HUDEP-2 (cell line): ENCODE measurements around the gene SAMSN1.

ENCODE experiments used
- DNase-seq, 76 experiments: peaks; one replicate each; lab custom pipeline; 2025; ENCODE audit not compliant: unreplicated experiment in 76 of 76; lab: John Stamatoyannopoulos, UW

The SAMSN1 gene

DNA sequence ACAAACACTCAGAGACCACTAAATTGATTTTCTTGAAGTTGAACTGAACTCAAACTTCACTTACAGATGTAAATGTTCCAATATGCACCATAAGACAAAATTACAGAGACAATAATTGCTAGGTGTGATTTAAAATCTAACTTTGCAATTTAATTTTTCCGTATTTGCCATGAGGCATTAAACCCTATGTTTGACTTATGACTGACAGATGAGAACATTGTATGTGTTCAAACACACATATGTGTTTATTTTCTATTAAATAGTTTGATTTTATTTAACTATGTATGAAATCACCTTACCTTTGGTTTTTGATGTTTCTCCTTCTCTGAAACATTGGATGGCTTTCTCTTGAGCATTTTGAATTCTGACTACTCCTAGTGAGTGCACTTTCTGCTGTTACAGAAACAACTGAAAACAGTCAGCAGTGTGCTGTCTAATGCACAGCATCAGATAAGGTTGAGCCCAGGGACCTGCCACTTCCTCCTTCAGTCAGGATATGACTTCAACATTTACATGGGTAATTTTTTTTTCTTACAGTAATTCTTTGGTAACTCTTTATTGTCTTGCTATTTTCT is at the start of gene SAMSN1:
Gene SAMSN1, minus strand, starts transcription at position 410 of the 575 bp plus-strand sequence. Its CDS starts 54 bp downstream, at position 356.
- peak in 70 of 76 experiments; percentile 7 to 87 (median 60) for DNase-seq

DNA sequence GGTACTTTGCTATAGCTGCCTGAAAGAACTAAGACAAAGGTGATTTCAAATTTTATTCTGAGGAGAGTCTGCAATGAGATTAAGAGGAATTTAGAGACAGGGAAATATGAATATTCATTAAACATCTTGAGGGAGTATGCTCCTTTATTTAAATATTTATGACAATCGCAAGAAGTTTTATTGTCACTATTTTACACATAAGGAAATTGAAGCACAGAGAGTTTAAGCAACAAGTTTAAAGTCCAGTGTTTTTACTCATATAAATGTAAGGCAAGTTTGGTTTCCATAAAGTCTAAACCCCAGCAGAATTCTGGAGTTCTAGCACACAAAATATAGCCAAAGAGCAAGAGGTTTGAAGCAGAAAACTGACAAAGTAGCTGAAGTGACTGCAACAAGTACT is 49.3 kb upstream of the SAMSN1 start:
- no peak for DNase-seq

DNA sequence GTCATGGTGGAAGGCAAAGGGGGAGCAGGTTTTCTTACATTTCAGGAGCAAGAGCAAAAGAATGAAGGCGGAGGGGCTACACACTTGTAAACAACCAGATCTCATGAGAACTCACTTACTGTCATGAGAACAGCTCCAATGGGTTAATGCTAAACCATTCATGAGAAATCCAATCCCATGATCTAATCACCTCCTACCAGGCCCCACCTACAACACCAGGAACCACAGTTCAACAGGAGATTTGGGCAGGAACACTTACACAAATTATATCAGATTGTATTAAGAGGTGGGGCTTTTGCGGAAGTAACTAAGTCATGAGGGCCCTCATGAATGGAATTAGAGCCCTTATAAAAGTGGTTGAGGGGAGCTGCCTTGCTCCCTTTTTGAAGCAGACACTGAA is 48.9 kb upstream of the SAMSN1 start:
- no peak for DNase-seq

DNA sequence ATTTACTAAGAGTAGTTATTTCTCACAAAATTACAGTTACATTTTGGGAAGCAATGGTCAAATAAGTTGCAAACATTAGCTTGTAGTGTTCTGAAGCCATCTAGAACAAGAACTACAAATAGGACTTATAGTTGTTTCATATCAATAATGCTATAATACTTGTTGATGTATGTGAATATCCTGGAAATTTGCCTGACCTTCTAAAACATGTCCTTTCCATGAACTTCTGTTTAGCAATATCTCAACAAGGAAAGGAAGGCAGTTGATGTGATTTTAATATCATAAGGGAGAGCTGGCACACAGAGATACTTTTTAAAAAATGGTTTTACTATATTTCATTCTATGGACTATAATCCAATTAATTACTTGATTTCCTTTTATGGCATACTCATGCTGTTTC is 47.1 kb upstream of the SAMSN1 start:
- DNase-seq: no peak

DNA sequence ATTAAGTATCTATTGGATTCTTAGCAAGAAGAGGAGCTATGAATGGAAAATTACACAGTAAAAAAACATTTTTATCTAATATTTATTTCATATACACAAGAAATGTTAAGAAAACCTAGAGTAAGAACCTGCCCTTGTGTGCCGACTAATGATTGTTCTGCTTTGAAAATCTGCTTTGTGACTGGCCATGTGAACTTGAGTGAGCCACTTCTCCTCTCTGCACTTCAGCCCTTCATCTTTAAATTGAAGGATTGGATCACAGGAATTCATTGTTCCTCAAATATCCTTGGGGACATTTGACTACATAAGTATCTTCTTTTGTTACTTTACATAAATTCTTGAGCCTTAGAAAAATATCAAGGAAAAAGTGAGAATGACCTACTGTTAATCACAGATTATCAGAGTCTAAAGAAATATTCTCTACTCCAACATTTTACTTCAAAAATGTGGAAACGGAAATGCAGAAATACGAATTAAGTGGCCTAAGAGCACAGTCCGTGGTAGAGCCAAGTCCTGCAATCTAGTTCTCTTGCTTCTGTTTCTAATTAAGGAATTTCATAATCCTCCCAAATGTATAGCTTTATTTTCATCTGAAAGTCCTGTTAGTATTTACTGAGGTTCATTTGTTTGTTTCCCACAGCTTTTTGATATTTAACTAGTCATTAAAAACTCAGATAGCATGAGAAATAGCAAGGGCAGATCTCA is 46.3 kb upstream of the SAMSN1 start:
- DNase-seq: no peak

DNA sequence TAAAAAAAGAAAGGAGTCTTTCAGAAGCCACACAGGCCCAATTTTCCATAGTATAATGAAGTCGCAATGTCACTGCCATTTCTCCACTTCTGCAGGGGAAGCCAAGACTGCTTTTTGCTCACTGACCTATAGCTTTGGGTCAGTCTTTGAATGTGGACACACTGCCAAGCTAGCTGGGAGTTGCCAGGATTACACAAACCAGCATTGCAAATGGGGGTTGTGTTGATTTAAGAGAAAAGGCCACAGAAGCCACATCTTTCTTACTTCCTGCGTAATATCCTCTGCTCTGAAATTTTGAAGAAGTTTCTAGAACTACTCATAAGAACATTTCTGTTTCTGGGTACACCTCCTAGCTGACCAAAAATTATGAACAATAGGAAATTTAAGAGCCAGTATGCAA is 45.8 kb upstream of the SAMSN1 start:
- DNase-seq: no peak

DNA sequence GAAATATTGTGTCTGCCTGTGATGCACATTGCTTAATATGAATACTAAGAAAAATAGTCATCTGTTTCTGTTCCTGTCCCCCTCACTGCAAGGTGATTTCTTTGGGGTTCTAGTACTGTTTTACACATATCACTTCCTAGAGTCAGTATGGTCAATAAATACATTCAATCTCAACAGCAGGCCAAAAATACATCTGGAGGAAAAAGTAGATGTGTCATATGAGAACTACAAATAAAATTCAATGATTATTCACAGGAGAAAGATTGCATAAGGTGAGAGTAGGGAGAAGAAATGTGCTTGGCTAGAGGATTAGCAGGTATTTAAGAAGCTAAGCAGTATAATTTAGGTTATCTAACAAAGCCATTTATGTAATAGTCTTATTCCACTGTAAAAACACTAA is 45.3 kb upstream of the SAMSN1 start:
- no peak for DNase-seq

DNA sequence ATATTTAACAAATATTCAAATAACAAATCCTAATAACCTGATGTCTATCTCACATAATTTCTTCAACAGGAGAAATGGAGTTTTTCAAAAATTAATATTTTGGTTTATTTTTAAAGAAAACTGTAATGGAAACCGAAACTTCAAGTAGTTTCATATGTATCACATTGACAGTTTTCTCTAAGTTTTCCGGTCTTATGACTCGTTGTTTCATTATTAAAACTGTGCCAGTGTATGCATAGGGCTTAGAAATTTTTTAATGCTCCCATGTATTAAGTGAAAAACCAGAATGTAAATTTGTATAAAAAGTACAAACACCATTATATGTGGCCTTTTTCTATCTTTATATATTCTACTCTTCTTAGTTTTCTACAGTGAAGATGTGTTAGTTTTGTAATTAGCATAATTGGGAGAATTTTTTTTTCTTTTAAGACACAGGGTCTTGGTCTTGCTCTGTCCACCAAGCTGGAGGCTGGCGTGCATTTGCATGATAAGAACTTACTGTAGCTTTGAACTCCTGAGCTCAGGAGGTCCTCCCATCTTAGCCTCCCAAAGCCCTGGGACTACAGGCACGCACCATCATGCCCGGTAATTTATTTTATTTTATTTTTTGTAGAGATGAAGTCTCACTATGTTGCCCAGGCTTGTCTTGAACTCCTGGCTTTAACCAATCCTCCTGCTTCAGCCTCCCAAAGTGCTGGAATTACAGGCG is 43.9 kb upstream of the SAMSN1 start:
- no peak for DNase-seq

DNA sequence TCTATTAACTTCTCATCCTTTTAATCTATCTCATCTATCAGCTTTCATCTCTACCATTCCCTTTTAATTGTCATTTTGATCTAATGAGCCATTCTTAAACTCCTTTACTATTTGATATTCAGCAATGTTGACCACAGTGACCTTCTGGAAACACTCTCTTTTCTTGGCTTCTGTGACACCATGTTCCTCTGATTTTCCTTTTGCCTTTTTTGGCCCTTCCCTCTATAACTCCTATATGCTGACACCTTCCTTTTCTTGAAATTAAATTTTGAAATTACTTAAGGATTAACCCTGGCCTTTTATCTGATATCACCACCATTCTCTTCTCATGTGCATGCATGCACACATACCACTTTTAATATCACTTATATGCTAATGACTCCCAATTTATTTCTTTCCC is 41.2 kb upstream of the SAMSN1 start:
- DNase-seq: no peak

DNA sequence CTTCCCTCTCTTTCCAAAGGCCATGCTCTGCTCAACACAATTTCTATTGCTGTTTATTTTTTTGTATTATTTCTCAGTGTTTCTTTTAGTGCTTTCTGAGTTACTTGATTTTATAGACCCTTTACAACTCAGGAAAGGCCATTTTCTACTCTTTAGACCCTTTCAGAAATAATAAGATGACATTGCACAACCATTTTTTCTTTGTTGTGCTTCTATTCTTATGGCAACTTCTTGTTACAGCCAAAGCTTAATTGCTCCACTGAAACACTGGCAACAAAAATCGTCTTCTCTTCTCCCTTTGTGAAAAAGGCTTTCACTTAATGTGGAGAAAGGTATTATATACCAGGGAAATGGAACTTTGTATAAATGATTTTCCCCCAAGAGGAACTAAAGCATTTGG is 39.0 kb upstream of the SAMSN1 start:
- DNase-seq: peak in 1 of 76 experiments; percentile 18

DNA sequence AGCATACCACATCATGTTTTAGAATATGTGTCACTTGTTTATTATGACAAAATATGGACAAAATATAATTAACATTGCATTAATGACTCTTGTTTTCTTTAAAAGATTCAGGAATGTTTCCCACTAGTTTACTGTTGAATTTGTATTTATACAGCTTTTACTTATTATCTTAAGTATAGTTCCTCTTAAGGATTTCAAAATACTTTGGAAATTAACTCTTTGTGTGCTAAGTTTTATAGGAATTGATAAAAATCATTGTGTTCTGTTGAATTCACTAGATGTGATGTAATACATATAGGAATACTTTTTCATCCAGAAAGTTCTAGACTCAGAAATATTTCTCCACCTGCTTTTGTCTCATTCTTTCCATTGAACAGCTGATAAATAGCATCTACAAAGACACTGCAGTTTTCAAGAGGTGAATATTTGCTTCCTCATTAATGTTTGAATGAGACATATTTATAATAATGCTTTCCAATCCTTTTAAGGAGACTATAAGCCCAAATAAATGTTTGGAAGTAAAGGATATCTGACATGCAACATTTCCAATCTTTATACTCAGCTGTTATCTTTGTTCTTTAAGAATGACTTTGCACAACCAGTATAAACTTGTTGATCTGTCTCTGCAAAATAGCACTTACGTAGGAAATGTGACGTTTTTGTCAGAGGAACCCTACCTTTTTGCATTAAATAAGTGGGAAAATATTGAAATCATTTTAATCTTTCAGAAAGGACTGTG is 38.4 kb upstream of the SAMSN1 start:
- DNase-seq: peak in 7 of 76 experiments; percentile 19 to 52 (median 42)

DNA sequence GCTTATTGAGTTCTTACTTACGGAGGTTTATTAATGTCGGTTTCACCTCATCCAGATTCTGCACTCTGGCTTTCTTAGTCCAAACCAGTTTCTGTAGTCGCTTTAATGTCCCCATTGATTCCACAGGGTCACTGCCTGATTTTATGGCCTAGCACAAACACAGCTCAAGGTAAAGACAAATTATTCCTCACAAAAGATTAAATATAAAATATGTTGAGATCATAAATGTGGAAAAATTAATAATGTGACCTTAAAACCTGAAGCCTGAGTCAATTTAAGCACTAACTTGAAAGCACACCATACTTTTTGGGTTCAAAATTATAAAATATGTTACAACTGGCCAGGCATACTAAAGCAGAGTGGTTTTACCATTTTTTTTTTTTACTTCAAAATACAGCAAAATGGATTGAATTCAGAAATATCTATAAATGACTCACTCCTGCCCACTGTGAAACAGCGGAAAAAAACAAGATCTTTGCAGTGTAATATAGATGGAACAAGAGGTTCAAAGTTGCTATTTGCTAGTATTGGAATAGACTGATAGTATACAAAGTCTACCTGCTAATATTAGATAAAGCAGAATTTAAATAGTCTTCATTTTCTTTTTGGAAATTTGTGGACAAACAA is 37.6 kb upstream of the SAMSN1 start:
- peak in 8 of 76 experiments; percentile 12 to 50 (median 29) for DNase-seq

DNA sequence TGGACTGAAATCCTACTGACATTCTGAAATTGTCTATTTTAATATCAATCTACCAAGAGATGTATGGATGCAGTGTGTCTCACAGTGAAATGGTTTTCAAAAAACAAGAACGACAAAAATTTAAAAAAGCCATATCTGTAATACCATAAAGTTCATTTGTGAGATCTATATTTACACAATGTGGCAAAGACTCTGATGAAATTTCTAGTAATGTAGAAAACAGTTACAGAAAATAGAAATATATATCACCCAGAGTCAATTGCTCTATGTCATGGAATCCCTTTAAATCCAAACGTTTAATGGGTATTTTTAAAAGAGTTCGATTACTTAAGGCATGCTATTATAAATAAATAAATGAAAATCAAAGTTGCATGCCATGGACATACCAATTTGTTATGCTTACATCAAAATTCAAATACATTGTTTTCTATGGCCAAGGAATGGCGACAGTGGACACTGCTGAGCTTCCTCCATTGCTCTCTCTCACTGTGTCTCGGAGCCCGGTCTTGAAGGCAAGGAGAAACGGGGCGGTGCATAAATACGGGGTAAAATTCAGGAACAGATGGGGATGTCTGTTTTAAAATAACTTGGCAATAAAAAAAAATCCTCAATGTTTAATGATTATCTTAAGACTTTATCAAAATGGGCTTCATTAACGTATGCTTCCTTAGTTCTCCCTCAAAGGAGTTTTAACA is 37.0 kb upstream of the SAMSN1 start:
- no peak for DNase-seq

DNA sequence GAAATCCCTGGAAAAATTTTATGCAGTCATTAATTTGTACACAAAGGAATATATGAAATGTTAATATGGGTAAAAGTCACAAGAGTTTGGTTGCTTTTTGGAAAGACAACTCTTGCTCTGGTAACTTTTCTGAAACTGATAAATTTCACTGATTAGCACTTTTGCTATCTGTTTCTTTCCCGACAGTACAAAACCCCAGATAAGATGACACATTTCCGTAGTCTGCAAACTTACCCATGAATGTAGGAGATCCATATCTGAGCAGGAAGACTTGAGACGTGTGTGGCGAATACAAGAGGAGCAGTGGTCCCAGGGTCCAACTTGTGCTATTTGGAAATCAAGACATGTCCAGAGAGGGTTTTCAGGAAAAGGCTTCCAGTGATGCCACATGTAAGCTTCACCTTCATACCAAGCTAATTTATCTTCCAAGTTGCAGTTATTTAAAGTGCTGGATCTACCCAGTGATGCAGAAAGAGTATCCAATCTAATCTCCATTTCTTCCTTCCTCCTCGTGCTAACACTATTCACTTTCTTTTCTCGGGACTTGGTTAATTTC is 35.9 kb upstream of the SAMSN1 start:
- peak in 17 of 76 experiments; percentile 12 to 67 (median 32) for DNase-seq

DNA sequence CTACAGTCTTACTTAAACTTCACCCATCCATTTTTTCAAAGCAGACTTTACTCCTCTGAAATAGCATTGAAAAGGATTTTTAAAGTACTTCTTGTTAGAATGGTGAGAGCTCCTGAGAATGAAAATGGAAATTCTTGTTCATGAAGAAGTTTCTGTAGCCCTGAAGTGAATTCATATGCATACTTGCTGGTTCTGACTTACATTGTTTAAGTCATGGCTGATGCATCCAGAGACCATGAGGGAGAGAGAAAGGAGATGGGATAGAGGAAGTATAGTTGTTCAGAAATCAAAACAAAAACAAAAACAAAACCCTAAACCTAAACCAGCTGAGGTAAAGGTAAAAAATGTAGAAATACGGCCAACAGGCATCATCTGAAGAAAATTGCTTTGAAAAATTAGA is 27.1 kb upstream of the SAMSN1 start:
- no peak for DNase-seq

DNA sequence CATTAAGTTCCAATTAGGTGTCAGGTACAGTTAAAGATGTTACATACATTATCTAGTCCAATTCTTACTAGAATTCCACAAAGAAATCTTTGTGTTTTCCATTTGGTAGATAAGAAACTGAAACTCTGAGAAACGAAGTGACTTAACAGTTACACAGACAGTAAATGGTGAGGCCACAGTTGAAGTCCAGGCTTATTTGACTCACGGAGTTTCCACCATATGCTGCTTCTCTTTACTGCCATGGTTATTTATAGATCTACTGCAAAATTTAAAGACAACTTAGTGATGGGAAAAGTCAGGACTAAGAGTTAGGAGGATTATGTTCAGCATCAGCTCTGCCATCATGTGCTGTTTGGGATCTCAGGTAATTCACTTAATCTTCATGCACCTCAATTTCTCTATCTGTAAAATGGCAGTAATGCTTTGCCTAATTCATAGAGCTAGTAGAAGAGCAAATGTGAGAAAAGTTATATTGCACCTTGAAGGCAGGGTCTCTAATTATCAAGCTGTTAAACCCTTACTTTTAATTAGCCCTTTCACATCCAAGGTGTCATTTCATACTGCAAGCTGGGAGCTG is 26.2 kb upstream of the SAMSN1 start:
- no peak for DNase-seq

DNA sequence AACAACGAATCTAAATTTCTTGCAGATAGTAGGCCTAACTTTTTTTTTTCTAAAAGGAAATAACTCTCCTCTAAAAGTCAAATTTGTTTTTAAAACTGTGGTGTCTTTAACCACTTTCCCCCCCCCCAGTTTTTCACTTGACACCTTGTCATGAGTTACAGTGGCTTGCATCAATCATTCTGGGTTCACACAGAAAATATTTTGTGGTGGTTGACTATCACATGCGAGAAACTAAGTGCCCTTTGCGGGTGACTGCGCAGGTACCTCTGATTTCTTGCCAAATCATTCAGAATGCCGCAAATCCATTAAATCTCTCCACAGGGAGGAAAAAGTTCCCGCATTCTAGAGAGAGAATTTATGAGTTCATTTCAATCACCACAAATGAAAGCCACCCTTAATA is 23.8 kb upstream of the SAMSN1 start:
- no peak for DNase-seq

DNA sequence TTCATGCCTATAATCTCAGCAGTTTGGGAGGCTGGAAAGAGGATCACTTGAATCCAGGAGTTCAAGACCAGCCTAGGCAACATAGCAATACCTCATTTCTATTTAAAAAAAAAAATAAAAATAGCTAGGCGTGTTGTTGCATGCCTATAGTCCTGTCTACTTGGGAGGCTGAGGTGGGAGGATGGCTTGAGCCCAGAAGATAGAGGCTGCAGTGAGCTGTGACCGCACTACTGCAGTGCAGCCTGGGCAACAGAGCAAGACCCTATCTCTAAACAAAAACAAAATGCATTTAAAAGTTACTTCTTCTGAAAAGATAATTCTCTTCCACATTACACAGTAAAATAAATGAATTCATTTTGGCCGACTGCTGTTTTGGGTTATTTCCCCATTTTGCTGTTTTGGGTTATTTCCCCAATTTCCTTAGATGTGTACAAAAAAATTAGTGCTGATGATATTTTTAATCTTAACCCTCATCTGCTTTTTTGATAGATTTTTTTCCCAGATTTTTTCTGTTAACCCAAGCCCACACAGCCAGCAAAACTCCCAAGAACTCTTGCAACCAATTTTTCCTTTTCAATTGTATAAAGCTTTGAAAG is 23.0 kb upstream of the SAMSN1 start:
- DNase-seq: no peak
